ENCODE results near the gene PSMD13. TPM values are rescaled to one million over a fixed set of nuclear protein-coding genes. Genes with fewer than 3 reads are reported as not detected.

PSMD13 gene
- total and polyA plus RNA-seq, 2 experiments from 2014 or later, result 91.8 to 146 TPM

DNA sequence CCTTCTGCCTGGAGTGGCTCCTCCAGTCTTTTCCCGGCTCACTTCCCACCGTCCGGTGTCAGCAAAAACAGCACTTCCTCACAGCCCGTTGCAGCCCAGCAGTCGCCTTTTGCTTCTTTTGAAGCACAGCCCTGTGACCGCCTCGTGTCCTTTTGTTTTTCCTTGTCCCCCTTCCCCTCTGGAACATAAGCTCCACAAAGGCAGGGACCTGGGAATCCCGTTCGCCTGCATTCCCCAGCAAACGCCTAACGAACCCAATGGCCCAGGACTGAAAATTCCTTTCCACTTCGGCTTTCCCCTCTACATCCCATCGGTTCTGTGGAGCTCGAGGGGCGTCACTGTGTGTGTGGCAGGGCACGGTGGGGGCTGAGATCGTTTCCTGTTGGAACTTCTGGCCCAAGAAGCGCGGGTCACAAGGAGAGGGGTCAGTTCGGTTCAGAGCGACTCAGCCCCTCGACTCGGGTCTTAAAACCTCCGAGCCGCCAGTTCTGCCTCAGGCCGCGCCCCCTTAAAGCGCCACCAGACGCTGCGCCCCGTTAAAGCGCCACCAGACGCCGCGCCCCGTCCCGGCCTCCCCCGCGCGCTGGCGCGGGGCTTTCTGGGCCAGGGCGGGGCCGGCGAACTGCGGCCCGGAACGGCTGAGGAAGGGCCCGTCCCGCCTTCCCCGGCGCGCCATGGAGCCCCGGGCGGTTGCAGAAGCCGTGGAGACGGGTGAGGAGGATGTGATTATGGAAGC is 28.4 kb upstream of the PSMD13 start:
- Histone ChIP-seq H3K36me3 (replicated peaks; ENCODE audit: insufficient read depth, low read depth) (no peaks in the 10 kb centered on the region), H2AFZ (peak overlapping the region; percentile 43), H4K20me1 (ENCODE audit: insufficient read depth, poor library complexity, severe bottlenecking) (peaks cover 39% of the 10 kb centered on the region), H3K27ac (peak overlapping the region; percentile 99), H3K79me2 (peaks cover 68% of the 10 kb centered on the region), H3K4me1 (ENCODE audit: insufficient read depth) (peaks cover 26% of the 10 kb centered on the region), H3K4me2 (peak overlapping the region; percentile 98), H3K27me3 (no peaks in the 10 kb centered on the region), H3K9me3 (ENCODE audit: low read depth) (no peaks in the 10 kb centered on the region), H3K9me2 (replicated peaks; ENCODE audit: insufficient read depth) (no peaks in the 10 kb centered on the region), H3K4me3 (peak overlapping the region; percentile 52)
- WGBS (ENCODE audit: low lambda C conversion rate, missing lambda C conversion rate), result under 1% methylated on average over 43 of the region's 57 CpGs
- DNase-seq (ENCODE audit: low spot score), result peak; percentile 93
- TF ChIP-seq, protein P1, sequence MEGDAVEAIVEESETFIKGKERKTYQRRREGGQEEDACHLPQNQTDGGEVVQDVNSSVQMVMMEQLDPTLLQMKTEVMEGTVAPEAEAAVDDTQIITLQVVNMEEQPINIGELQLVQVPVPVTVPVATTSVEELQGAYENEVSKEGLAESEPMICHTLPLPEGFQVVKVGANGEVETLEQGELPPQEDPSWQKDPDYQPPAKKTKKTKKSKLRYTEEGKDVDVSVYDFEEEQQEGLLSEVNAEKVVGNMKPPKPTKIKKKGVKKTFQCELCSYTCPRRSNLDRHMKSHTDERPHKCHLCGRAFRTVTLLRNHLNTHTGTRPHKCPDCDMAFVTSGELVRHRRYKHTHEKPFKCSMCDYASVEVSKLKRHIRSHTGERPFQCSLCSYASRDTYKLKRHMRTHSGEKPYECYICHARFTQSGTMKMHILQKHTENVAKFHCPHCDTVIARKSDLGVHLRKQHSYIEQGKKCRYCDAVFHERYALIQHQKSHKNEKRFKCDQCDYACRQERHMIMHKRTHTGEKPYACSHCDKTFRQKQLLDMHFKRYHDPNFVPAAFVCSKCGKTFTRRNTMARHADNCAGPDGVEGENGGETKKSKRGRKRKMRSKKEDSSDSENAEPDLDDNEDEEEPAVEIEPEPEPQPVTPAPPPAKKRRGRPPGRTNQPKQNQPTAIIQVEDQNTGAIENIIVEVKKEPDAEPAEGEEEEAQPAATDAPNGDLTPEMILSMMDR (IDR thresholded peaks at IDR 0.05; ENCODE audit: poor library complexity), result no peak
- TF ChIP-seq EZH2 (IDR thresholded peaks at IDR 0.05; ENCODE audit: borderline replicate concordance) (no peak), EZH2phosphoT487 (IDR thresholded peaks at IDR 0.05; ENCODE audit: low read depth, severe bottlenecking, unreplicated experiment) (no peak)

DNA sequence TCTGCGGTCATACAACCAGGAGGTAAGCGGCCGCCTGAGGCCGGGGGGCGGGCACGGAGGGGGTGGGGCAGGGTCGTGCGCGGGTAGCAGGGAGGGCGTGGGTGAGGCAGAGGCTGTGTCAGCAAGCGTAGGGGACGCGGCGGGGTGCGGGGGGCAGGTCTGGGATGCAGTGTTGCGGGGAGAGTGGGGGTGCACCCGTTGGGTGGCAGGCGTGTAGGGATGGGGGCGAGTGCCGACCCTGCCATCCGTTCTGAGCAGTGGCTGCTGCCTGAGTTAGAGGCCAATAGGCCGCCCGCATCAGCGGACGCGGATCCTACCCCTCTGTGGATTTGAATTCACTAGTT is 27.9 kb upstream of the PSMD13 start:
- Histone ChIP-seq H3K27me3 (no peaks in the 10 kb centered on the region), H3K4me1 (ENCODE audit: insufficient read depth) (peaks cover 26% of the 10 kb centered on the region), H3K79me2 (peaks cover 64% of the 10 kb centered on the region), H2AFZ (no peak overlapping the region), H3K36me3 (replicated peaks; ENCODE audit: insufficient read depth, low read depth) (no peaks in the 10 kb centered on the region), H3K9me3 (ENCODE audit: low read depth) (no peaks in the 10 kb centered on the region), H3K4me3 (peak overlapping the region; percentile 52), H3K4me2 (peak overlapping the region; percentile 98), H4K20me1 (ENCODE audit: insufficient read depth, poor library complexity, severe bottlenecking) (peaks cover 34% of the 10 kb centered on the region), H3K27ac (peak overlapping the region; percentile 99), H3K9me2 (replicated peaks; ENCODE audit: insufficient read depth) (no peaks in the 10 kb centered on the region)
- WGBS (ENCODE audit: low lambda C conversion rate, missing lambda C conversion rate), result 4% methylated on average over 10 of the region's 26 CpGs
- no peak for DNase-seq (ENCODE audit: low spot score)
- no peak for TF ChIP-seq EZH2 (IDR thresholded peaks at IDR 0.05; ENCODE audit: borderline replicate concordance)
- TF ChIP-seq, protein P1 (IDR thresholded peaks at IDR 0.05; ENCODE audit: poor library complexity), result no peak

DNA sequence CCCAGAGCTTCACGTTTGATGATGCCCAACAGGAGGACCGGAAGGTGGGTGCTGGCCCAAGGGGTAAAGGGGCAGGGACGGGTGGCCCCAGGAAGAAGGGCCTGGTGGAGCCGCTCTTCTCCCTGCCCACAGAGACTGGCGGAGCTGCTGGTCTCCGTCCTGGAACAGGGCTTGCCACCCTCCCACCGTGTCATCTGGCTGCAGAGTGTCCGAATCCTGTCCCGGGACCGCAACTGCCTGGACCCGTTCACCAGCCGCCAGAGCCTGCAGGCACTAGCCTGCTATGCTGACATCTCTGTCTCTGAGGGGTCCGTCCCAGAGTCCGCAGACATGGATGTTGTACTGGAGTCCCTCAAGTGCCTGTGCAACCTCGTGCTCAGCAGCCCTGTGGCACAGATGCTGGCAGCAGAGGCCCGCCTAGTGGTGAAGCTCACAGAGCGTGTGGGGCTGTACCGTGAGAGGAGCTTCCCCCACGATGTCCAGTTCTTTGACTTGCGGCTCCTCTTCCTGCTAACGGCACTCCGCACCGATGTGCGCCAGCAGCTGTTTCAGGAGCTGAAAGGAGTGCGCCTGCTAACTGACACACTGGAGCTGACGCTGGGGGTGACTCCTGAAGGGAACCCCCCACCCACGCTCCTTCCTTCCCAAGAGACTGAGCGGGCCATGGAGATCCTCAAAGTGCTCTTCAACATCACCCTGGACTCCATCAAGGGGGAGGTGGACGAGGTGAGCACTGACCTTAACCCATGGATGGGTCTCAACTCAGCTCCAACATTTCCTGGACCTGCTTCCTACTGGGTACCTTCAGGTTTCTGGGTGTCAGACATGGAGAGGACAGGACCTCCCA is 27.3 kb upstream of the PSMD13 start:
- H3K36me3 ChIP-seq (replicated peaks; ENCODE audit: insufficient read depth, low read depth), result no peaks in the 10 kb centered on the region
- H4K20me1 ChIP-seq (ENCODE audit: insufficient read depth, poor library complexity, severe bottlenecking), result peaks cover 28% of the 10 kb centered on the region

More for the DNA sequence above, 27.3 kb upstream of the PSMD13 start:
- Histone ChIP-seq H3K79me2 (peaks cover 58% of the 10 kb centered on the region), H3K4me2 (peak overlapping the region; percentile 98), H3K27me3 (no peaks in the 10 kb centered on the region), H2AFZ (no peak overlapping the region), H3K4me3 (peak overlapping the region; percentile 52), H3K27ac (peak overlapping the region; percentile 99), H3K9me2 (replicated peaks; ENCODE audit: insufficient read depth) (no peaks in the 10 kb centered on the region), H3K9me3 (ENCODE audit: low read depth) (no peaks in the 10 kb centered on the region), H3K4me1 (ENCODE audit: insufficient read depth) (peaks cover 26% of the 10 kb centered on the region)
- whole genome bisulfite sequencing (ENCODE audit: low lambda C conversion rate, missing lambda C conversion rate), result 70% methylated on average over 28 of the region's 29 CpGs
- no peak for DNase-seq (ENCODE audit: low spot score)
- TF ChIP-seq EZH2phosphoT487 (IDR thresholded peaks at IDR 0.05; ENCODE audit: low read depth, severe bottlenecking, unreplicated experiment) (no peak), EZH2 (IDR thresholded peaks at IDR 0.05; ENCODE audit: borderline replicate concordance) (no peak)
- TF ChIP-seq, protein P1 (IDR thresholded peaks at IDR 0.05; ENCODE audit: poor library complexity), result no peak

Data from hepatocyte (in vitro differentiated cells).